HG03439 (cell line): ENCODE results near the gene CTBP2.
"Not testable (repeated sequence)": the region's sequence is repeated elsewhere in the genome, so short reads cannot be mapped to it uniquely, and the experiment has no call there.

Experiments
- ATAC-seq: cut with Tn5 transposase; IDR thresholded peaks from one replicate; pipeline ENCODE4 v1.9.1; 2021; ENCODE audit warnings: mild to moderate bottlenecking, moderate library complexity; ENCODE audit not compliant: unreplicated experiment

CTBP2 gene

GRCh38 chr10:125093974-125094705 lies 66.2 kb downstream of the CTBP2 start:
- ATAC-seq = no peak

- ATAC-seq = no peak
These were observed 67.0 kb downstream of the CTBP2 start for GRCh38 chr10:125093199-125093973.

- no peak for ATAC-seq
These were observed 67.8 kb downstream of the CTBP2 start for GRCh38 chr10:125092564-125093031.

GRCh38 chr10:125091891-125092290 lies 68.5 kb downstream of the CTBP2 start:
- no peak for ATAC-seq

GRCh38 chr10:125089469-125089868 lies 70.9 kb downstream of the CTBP2 start:
- ATAC-seq = no peak

GRCh38 chr10:125087897-125088215 lies 72.5 kb downstream of the CTBP2 start:
- no peak for ATAC-seq

- ATAC-seq = no peak
These were observed 73.0 kb downstream of the CTBP2 start for GRCh38 chr10:125087191-125087896.

GRCh38 chr10:125086691-125087090 lies 73.7 kb downstream of the CTBP2 start:
- ATAC-seq = no peak

- ATAC-seq = no peak
These were observed 74.9 kb downstream of the CTBP2 start for GRCh38 chr10:125085258-125086054.

- no peak for ATAC-seq
These were observed 75.6 kb downstream of the CTBP2 start for GRCh38 chr10:125084614-125085257.

GRCh38 chr10:125084191-125084613 lies 76.2 kb downstream of the CTBP2 start:
- ATAC-seq = no peak

GRCh38 chr10:125083576-125083920 lies 76.8 kb downstream of the CTBP2 start:
- no peak for ATAC-seq

- ATAC-seq = no peak
These were observed 77.3 kb downstream of the CTBP2 start for GRCh38 chr10:125082881-125083575.

- not testable (repeated sequence) for ATAC-seq
These were observed 77.9 kb downstream of the CTBP2 start for GRCh38 chr10:125082471-125082870.

- no peak for ATAC-seq
These were observed 78.4 kb downstream of the CTBP2 start for GRCh38 chr10:125081931-125082330.

- no peak for ATAC-seq
These were observed 79.4 kb downstream of the CTBP2 start for GRCh38 chr10:125080984-125081383.

- no peak for ATAC-seq
These were observed 80.1 kb downstream of the CTBP2 start for GRCh38 chr10:125080296-125080695.

GRCh38 chr10:125079091-125079600 lies 81.2 kb downstream of the CTBP2 start:
- no peak for ATAC-seq

- ATAC-seq = no peak
These were observed 83.3 kb downstream of the CTBP2 start for GRCh38 chr10:125076891-125077541.
